Measurements from ENCODE around the gene DEFB110. TPM values are rescaled to one million over a fixed set of nuclear protein-coding genes. Genes with fewer than 3 reads are reported as not detected.

The DEFB110 gene
- total RNA-seq = not detected

DNA sequence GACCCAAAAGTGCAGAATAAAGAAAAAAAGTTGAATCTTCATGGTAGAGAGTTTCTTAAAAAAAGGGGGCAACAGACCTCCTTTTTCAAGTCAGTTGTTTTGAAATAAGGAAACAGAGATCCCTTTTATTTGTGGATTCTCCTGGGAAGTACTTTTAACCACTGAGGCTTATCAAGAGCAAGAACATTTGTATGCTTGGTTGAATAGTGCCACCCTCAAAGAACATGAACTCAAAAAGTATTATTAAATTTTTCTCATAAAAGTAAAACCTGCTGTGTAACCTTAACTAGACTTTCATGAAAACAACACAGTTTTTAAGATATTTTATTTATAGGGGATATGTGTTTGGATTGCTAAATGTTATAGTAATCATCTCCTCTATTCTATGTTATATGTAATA is at the start of gene DEFB110:
Gene DEFB110 (minus strand): TSS at position 101 of the 400 bp plus-strand sequence. CDS start 59 bp downstream, at position 42.
- Histone ChIP-seq H3K4me1 (no peaks in the 10 kb centered on the region), H3K27ac (no peak within 1 kb of the TSS), H3K36me3 (replicated peaks in 1 of 2; ENCODE audit: insufficient read depth in 1 of 2, low read depth in 2 of 2) (no peaks in the 10 kb centered on the region), H3K4me3 (no peak within 1 kb of the TSS), H3K9me3 (no peaks in the 10 kb centered on the region), H3K27me3 (no peaks in the 10 kb centered on the region)
- no peak for ATAC-seq
- TF ChIP-seq POLR2A (IDR thresholded peaks at IDR 0.05) = no peak
- TF ChIP-seq, protein P1, sequence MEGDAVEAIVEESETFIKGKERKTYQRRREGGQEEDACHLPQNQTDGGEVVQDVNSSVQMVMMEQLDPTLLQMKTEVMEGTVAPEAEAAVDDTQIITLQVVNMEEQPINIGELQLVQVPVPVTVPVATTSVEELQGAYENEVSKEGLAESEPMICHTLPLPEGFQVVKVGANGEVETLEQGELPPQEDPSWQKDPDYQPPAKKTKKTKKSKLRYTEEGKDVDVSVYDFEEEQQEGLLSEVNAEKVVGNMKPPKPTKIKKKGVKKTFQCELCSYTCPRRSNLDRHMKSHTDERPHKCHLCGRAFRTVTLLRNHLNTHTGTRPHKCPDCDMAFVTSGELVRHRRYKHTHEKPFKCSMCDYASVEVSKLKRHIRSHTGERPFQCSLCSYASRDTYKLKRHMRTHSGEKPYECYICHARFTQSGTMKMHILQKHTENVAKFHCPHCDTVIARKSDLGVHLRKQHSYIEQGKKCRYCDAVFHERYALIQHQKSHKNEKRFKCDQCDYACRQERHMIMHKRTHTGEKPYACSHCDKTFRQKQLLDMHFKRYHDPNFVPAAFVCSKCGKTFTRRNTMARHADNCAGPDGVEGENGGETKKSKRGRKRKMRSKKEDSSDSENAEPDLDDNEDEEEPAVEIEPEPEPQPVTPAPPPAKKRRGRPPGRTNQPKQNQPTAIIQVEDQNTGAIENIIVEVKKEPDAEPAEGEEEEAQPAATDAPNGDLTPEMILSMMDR (IDR thresholded peaks at IDR 0.05) = no peak
- intact Hi-C loops (cut with DNase I) = no loop called here
- no peak for DNase-seq

DNA sequence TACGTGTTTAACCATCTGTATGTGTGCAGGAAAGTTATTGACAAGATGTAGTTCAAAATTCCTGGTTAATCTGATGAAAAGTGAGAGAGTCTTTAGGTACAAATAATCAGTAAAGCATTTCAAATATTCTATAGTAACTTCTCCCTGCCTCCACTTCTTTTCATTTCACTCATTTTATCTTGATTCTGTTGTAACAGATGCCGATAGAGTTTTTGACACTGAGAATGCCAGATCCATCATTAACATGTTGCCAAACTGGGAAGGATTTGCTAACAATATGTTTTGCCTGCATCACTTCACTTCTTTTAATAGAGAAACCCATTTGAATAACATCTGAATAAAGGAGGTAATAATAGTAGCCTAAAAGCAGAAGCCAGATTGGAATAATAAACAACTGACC is 48.3 kb upstream of the DEFB110 start:
- Histone ChIP-seq H3K27me3 (no peaks in the 10 kb centered on the region), H3K4me3 (no peak overlapping the region), H3K9me3 (no peaks in the 10 kb centered on the region), H3K27ac (no peak overlapping the region), H3K36me3 (replicated peaks in 1 of 2; ENCODE audit: insufficient read depth in 1 of 2, low read depth in 2 of 2) (no peaks in the 10 kb centered on the region), H3K4me1 (no peaks in the 10 kb centered on the region)
- no peak for DNase-seq
- 45 to 66% methylated on average over 2 of the region's 2 CpGs for WGBS, 2 donors
- no peak for TF ChIP-seq POLR2A (IDR thresholded peaks at IDR 0.05)
- TF ChIP-seq, protein P1 (IDR thresholded peaks at IDR 0.05) = no peak
- intact Hi-C loops (cut with DNase I) = no loop called here
- ATAC-seq = no peak

DNA sequence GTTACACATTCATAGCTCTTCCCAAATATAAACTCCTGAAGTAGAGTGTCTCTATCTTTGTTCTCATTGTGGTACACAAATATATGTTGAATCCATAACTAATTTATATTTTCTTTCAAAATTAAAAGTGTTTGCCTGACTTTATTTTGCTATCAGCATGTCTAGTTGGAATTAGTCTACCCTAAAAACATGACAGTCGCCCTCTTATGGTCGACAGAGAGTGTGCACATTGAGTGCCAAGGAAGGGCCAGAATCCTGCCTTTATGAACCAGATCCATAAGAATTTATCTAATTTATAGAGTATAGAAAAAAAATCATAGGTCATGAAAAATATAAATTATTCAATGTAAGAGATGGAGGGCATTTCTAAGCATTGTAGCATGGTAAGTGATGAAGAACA is 40.3 kb upstream of the DEFB110 start:
- intact Hi-C loops (cut with DNase I) = no loop called here
- Histone ChIP-seq H3K4me3 (no peak overlapping the region), H3K4me1 (no peaks in the 10 kb centered on the region), H3K9me3 (peaks cover 0 to 3% (median 0%) of the 10 kb centered on the region in 3 donors), H3K27ac (no peak overlapping the region), H3K36me3 (replicated peaks in 1 of 2; ENCODE audit: insufficient read depth in 1 of 2, low read depth in 2 of 2) (no peaks in the 10 kb centered on the region), H3K27me3 (no peaks in the 10 kb centered on the region)
- WGBS, 2 donors = 4 to 9% methylated on average over 2 of the region's 2 CpGs
- no peak for ATAC-seq
- DNase-seq = no peak
- no peak for TF ChIP-seq POLR2A (IDR thresholded peaks at IDR 0.05)
- TF ChIP-seq, protein P1 (IDR thresholded peaks at IDR 0.05) = no peak

DNA sequence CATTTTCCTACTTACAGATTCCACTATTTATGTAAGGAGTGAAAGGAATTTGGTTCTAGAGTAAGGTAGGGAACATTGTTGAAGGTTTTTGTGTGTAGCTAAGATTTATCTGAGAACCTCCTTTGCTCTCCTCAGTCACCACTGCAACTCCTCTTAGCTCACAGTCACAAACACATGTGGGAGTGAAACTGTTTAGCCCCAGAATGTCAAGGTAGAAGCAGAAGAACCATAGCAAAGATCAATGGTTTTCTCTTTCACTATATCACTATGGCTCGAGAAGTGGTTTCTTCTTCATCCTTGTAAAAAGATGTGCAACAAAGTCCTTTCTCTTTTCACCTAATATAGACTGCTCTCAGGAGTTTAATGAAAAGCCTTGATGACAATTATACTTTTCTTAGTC is 34.4 kb upstream of the DEFB110 start:
- H3K27me3 ChIP-seq = no peaks in the 10 kb centered on the region
- no peak for DNase-seq
- 59% methylated on average over 1 of the region's 1 CpG for WGBS, 2 donors
- no peaks in the 10 kb centered on the region for H3K9me3 ChIP-seq
- intact Hi-C loops (cut with DNase I) = no loop called here
- no peak overlapping the region for H3K4me3 ChIP-seq
- no peaks in the 10 kb centered on the region for H3K4me1 ChIP-seq
- no peaks in the 10 kb centered on the region for H3K36me3 ChIP-seq (replicated peaks in 1 of 2; ENCODE audit: insufficient read depth in 1 of 2, low read depth in 2 of 2)
- no peak for ATAC-seq
- no peak overlapping the region for H3K27ac ChIP-seq
- TF ChIP-seq, protein P1 (IDR thresholded peaks at IDR 0.05) = no peak
- TF ChIP-seq POLR2A (IDR thresholded peaks at IDR 0.05) = no peak

DNA sequence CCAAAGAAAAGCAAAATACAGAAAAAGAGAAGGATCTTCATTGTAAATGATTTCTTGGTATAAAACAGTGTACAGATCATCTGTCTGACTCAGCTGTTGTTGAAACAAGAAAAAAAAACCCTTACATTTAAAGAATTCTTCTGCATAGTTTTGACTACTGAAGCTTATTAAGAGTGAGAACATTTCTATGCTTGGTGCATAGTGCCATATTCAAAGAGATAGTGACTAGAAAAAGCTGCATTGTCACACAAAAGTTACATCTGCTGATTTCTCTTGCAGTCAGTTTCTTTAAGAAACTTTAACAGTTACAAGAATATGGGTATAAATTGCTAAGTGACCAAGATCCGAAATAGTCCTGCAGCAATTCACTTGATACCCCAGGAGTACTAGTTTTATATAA is 28.0 kb upstream of the DEFB110 start, which contains the start of gene DEFB112:
Gene DEFB112 (minus strand): TSS at position 101 of the 400 bp plus-strand sequence. CDS start 60 bp downstream, at position 41.
- H3K4me1 ChIP-seq = no peaks in the 10 kb centered on the region
- no peaks in the 10 kb centered on the region for H3K36me3 ChIP-seq (replicated peaks in 1 of 2; ENCODE audit: insufficient read depth in 1 of 2, low read depth in 2 of 2)
- no peaks in the 10 kb centered on the region for H3K9me3 ChIP-seq
- intact Hi-C loops (cut with DNase I) = no loop called here
- DNase-seq (no peak), ATAC-seq (no peak)
- H3K4me3 ChIP-seq = no peak within 1 kb of the TSS
- WGBS, 2 donors = 39 to 52% methylated on average over 1 of the region's 1 CpG
- no peak within 1 kb of the TSS for H3K27ac ChIP-seq
- H3K27me3 ChIP-seq = no peaks in the 10 kb centered on the region
- TF ChIP-seq, protein P1 (IDR thresholded peaks at IDR 0.05) = no peak
- no peak for TF ChIP-seq POLR2A (IDR thresholded peaks at IDR 0.05)
